Stimulated activated CD8-positive, alpha-beta memory T cell treated with anti-CD3 and anti-CD28 coated beads, Interleukin-15, amount 100 ng/mL, for 4 hours (primary cell): ENCODE data around the gene TRIP13.
"Not testable (repeated sequence)": the region's sequence is repeated elsewhere in the genome, so short reads cannot be mapped to it uniquely, and the experiment has no call there.

Source experiments
- DNase-seq, 2 donors: peaks; one replicate each; pipeline ENCODE4 v3.0.0-alpha.2; 2020; ENCODE audit warnings: low read depth in 2 of 2

Gene TRIP13

GRCh38 chr5:891117-891836 is 1.4 kb upstream of the TRIP13 start:
- DNase-seq = no peak

DNA sequence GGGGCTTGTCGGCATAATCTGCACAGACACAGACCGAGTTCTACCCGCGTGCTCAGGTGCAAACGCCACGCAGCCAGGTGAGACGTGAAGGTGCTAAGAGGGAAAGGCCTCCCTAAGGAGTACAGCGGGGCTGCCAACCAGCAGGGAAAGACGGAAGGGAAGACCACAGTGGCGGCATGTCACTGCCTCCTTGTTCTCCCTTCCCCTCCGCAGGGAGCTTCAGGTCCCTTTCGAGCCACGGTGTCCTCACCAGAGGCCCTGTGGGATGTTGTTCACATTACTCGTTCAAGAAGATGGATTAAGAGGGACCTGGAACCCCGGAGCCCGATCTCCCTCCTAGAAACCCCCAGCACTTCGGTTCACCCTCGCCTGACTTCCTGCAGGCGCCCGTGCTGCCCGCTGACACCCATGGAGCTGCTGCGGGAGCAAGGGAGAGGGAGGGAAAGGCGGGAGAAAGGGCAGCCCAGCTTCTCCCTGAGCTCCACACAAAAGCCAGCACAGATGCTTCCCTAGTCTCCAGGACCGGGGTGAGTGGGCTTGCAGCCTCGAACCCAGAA is 769 bp upstream of the TRIP13 start:
- no peak for DNase-seq

GRCh38 chr5:893137-893506 is 438 bp downstream of the TRIP13 start:
- no peak for DNase-seq

DNA sequence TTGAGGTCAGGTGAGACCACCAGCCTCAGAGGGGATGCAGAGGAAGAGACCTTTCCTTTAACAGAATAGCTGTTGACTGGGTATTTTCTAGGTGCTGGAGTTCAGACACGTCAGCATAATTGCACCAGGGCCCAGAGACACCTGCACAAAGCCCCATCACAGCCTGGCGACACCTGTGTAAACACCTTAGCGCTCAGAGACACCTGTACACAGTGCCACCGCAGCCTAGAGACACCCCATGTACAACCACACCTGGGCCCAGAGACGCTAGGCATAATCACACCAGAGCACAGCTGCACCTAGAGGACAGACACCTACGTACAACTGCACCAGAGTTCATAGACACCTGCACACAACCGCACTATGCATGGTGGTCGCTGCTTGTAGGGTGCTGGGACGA is 1.0 kb downstream of the TRIP13 start:
- DNase-seq = no peak

GRCh38 chr5:900781-901180 is 8.1 kb downstream of the TRIP13 start:
- DNase-seq = no peak

DNA sequence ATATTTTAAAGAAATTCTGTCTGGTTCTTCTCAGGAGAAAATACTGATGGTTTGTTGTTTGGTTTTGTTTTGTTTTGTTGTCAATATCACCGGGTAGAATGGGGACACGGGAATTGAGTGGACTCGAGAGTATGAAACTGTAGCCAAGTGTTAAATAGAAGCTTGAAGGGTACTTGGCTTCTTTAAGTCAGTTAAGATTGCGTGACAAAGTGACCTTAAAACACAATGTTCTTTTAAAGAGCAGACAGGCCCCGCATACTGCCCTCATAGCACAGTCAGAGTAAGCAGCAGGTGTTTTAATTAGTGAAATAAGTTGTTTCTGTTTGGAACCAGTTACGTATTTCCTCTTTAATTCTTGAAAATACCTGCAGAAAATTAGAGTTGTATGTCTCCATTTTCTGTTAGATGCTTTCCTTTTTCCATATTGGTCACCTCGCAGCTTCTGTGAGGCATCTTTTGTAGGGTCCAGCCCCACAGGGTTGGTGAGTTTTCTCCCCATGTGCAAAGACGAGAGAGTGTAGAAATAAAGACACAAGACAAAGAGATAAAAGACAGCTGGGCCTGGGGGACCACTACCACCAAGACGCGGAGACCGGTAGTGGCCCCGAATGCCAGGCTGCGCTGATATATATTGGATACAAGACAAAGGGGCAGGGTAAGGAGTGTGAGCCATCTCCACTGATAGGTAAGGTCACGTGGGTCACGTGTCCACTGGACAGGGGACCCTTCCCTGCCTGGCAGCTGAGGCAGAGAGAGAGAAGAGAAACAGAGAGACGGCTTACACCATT is 9.6 kb downstream of the TRIP13 start:
- no peak for DNase-seq

DNA sequence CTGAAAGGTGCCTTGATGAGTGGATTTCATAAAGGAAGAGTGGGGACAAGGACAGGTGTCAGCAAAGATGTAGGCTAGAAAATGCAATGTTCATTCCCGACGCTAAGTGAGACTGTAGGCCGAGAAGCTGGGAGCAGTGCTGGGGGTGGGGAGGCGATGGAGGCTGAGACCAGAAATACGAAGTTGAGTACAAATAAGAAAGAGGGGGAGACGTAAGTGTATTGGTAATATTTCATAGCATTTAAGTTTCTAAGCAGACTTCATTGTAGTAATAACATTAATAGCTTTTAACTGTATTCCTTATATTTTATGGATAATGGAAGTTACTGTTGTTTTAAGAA is 11.0 kb downstream of the TRIP13 start:
- DNase-seq = no peak

DNA sequence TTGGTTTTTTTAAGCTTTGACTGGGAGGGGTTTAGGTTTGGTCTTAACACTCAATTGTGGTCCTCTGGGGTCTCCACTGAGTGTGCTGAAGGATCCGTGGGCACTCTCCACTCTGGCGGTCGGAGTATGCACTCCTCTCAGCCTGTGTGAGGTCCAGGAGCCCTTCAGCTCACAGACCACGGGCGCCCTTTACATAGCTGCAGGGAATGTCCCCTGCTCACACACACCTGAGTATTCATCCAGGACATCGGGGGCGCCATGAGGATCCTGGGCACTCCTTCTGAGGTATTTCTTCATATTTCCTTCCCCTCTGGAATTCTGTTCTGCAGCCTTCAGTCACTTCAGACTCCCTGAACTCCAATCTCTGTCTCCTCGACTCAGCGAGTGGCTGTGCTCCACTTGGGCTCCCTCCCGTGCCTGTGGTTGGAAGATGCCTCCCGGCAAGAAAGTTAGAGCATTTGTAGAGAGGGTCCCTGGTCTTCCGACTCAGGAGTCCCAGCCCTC is 12.5 kb downstream of the TRIP13 start:
- DNase-seq = no peak

DNA sequence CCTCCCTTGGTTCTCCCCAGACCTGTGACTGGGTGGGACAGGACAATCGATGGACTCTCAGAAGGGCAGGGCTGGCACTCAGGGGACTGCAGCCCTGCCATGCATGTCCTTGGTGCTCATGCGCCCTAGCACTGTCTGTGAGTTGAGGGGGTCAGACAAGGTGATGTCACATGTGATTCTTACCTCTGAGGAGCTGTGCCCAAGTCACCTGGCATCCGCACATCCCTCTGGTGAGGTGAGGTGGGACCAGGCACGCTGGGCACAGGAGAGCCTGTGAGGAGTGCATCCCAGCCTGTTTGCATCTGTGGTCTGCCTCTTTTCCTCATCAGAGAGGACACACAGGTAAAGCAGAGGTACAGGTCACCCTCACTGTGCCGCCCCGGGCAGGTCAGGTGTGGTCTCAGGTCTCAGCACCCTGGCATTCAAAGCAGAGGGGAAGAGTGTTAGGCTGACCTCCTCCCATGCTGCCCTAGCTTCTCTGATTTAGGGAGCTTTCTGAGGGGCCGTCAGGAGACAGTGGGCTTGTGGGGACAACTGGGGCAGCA is 14.8 kb downstream of the TRIP13 start:
- DNase-seq = no peak

- no peak for DNase-seq
These were observed 15.5 kb downstream of the TRIP13 start for GRCh38 chr5:908172-908571.

DNA sequence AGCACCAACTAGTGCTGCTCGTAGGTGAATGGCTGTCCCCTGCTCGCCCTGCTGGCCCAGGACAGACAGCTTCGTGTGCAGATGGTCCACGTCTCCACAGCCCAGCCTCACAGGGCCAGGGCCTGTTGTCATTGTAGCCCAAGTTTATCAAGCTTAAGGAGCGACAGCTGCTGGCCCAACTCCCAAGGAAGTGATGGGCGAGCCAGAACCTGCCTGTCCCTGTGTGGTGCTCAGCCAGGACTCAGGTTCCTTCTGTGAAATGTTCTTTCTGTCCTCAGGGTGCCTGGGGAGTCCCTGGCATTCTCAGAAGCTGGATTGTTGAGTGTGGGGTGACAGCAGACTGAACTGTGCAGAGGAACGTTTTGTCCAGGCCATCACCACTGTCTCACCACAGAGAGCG is 16.4 kb downstream of the TRIP13 start:
- DNase-seq = no peak

DNA sequence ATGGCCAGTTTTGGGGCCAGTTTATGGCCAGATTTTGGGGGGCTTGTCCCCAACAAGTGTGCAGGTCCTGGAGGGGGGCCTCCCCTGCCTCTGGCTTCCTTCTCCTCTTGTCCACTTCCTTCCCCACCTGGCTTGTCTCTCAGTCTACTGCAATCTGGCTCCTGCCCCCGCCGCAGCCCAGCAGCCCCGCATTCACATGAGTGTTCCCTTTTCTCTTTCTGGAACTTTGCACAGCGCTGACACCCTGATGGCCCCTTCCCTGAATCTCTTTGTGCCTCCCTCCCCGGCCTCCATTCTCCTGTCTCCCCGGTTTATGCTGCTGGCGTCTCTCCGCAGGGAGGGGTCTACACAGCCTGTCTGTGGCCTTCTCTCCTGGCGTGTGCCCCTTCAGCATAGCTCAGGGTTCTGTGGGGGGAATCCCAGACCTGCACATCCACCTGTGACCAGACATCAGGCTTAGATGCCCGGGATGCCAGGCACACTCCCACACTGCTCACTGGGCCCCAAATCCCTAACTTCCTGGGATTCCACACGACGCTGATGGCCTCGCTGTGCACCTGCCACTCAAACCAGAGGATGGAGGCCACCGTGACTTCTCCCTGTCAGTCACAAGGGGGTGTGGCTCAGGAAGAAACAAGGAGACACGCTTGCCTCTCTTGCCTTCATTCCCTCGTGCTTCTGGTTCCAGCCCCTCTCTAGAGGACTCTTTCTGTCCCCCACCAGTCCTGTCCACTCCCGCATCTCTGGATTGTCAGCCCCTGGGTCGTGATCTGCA is 17.5 kb downstream of the TRIP13 start:
- DNase-seq = no peak

- no peak for DNase-seq
These were observed 18.1 kb downstream of the TRIP13 start for GRCh38 chr5:910769-911160.

- no peak for DNase-seq
These were observed 18.9 kb downstream of the TRIP13 start for GRCh38 chr5:911601-912000.

DNA sequence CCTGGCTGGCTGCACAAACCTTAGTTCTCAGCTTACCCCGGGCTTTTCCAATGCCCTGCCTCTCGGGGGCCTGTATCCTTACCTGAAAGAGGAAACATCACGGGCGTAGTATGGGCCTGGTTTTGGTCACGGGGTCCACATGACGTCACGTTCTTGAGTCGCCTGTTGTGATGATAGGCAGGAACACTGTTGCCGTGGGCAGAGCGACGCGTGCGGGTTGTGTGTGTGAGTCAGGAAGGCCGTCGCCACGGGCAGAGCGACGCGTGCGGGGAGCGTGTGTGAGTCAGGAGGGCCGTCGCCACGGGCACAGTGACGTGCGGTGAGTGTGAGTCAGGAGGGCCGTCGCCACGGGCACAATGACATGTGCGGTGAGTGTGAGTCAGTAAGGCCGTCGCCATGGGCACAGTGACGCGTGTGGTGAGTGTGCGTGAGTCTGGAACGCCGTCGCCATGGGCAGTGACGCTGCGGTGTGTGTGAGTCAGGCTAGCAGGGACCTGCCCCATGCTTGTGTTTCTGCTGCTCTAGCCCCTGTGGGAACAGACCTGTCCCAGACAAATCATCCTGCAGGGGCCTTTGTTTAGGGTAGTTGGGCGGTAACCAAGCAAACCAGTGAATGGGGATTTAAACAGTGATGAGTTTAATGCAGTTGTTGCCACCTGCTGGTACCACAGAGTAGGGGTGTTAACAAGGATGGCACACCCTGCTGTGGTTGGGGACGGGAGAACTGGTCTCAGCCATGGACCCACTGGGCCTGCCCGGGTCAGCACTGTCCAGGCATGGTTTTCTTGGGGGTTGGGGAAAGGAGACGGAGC is 19.8 kb downstream of the TRIP13 start:
- peak; percentile 21 to 32 for DNase-seq

DNA sequence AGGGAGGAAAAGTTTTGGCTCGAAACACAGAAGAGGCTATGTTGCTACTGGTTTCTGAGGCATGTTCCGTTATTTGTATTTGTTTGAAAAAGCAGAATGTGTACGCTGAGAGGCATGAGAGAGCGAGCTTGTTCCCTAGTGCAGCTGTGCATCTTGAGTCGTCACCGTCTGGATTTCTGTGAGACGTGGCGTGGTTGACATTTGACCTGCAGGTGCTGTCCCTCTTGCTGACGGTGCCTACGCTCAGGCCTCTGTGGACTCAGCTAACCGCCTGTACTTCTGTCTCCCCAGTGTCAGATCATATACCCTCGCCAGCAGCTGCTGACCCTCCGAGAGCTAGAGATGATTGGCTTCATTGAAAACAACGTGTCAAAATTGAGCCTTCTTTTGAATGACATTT is 21.5 kb downstream of the TRIP13 start:
- no peak for DNase-seq

- DNase-seq = no peak
These were observed 21.9 kb downstream of the TRIP13 start for GRCh38 chr5:914612-915011.

GRCh38 chr5:915346-915745 is 22.7 kb downstream of the TRIP13 start:
- not testable (repeated sequence) for DNase-seq

GRCh38 chr5:915946-916345 is 23.3 kb downstream of the TRIP13 start:
- DNase-seq = no peak

DNA sequence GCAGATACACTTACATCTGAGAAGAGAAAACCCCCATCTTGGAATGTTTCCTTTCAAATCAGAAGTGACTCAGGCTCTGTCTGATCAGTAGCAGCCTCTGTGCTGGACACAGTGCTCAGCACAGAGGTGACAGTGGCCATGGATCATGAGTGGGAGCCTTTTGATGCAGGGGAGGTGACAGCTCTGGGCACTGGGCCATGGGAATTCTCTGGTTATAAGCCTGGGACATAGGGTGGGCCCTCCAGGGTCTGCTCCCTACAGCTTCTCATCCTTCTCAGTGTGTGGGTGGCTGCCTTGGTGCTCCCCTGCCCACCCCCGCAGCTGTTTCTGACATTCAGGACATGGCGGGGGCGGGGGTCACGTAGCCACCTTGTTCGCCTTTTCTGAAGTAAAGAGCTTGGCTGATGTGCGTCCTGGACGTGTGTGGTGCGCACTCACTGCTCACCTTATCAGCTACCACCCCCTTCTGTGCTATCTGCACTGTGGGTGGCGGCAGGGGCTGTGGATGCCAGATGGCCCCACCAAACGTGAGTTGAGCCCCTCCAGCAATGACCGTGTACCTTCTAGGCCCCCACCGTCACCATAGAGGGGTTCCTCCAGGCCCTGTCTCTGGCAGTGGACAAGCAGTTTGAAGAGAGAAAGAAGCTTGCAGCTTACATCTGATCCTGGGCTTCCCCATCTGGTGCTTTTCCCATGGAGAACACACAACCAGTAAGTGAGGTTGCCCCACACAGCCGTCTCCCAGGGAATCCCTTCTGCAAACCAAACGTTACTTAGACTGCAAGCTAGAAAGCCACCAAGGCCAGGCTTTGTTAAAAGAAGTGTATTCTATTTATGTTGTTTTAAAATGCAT is 24.0 kb downstream of the TRIP13 start:
- no peak for DNase-seq
